Measurements from ENCODE around the gene GUCY2C.

- TF ChIP-seq, protein P1, sequence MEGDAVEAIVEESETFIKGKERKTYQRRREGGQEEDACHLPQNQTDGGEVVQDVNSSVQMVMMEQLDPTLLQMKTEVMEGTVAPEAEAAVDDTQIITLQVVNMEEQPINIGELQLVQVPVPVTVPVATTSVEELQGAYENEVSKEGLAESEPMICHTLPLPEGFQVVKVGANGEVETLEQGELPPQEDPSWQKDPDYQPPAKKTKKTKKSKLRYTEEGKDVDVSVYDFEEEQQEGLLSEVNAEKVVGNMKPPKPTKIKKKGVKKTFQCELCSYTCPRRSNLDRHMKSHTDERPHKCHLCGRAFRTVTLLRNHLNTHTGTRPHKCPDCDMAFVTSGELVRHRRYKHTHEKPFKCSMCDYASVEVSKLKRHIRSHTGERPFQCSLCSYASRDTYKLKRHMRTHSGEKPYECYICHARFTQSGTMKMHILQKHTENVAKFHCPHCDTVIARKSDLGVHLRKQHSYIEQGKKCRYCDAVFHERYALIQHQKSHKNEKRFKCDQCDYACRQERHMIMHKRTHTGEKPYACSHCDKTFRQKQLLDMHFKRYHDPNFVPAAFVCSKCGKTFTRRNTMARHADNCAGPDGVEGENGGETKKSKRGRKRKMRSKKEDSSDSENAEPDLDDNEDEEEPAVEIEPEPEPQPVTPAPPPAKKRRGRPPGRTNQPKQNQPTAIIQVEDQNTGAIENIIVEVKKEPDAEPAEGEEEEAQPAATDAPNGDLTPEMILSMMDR (IDR thresholded peaks at IDR 0.05; ENCODE audit: insufficient read depth, low read length) = no peak
- no peak for TF ChIP-seq POLR2AphosphoS5 (IDR thresholded peaks at IDR 0.05; ENCODE audit: low read depth)
These were observed 58.3 kb downstream of the GUCY2C start for GRCh38 chr12:14638066-14638465.
